HEK293T (cell line): Measurements from ENCODE around the gene KRTAP10-8.

Experiments used
- BHLHE40 ChIP-seq: fragments of 450-650 bp; IDR thresholded peaks from 2 replicates; pipeline ENCODE4 v1.6.1; 2016; ENCODE audit warnings: mild to moderate bottlenecking, moderate library complexity, borderline replicate concordance
- CTBP1 ChIP-seq: fragments of 450-650 bp; IDR thresholded peaks from 2 replicates; pipeline ENCODE4 v1.6.1; 2016; ENCODE audit warnings: borderline replicate concordance
- ELF4 ChIP-seq: fragments of 450-650 bp; IDR thresholded peaks from 2 replicates; pipeline ENCODE4 v1.6.1; 2017; ENCODE audit warnings: antibody characterized with exemption
- FOXA1 ChIP-seq: fragments of 450-650 bp; IDR thresholded peaks from 2 replicates; pipeline ENCODE4 v1.6.1; 2016; ENCODE audit warnings: mild to moderate bottlenecking
- FOXK2 ChIP-seq: fragments of 450-650 bp; IDR thresholded peaks from 2 replicates; pipeline ENCODE4 v1.6.1; 2016; ENCODE audit warnings: mild to moderate bottlenecking
- FOXM1 ChIP-seq: fragments of 450-650 bp; IDR thresholded peaks from 2 replicates; pipeline ENCODE4 v1.6.1; 2017; ENCODE audit warnings: mild to moderate bottlenecking, borderline replicate concordance
- LEF1 ChIP-seq: fragments of 450-650 bp; IDR thresholded peaks from 2 replicates; pipeline ENCODE4 v1.6.1; 2017; ENCODE audit warnings: mild to moderate bottlenecking, borderline replicate concordance
- SP1 ChIP-seq: fragments of 450-650 bp; IDR thresholded peaks from 2 replicates; pipeline ENCODE4 v1.6.1; 2017
- SUZ12 ChIP-seq: fragments of 450-650 bp; IDR thresholded peaks from 2 replicates; pipeline ENCODE4 v1.6.1; 2016; ENCODE audit warnings: mild to moderate bottlenecking
- TARDBP ChIP-seq: fragments of 450-650 bp; IDR thresholded peaks from 2 replicates; pipeline ENCODE4 v1.6.1; 2016
- ZNF384 ChIP-seq: fragments of 450-650 bp; IDR thresholded peaks from 2 replicates; pipeline ENCODE4 v1.6.1; 2016
- TF ChIP-seq, protein P1 (sequence below): fragments of 450-650 bp; IDR thresholded peaks from 2 replicates; pipeline ENCODE4 v1.6.1; 2016

- no peak for TF ChIP-seq BHLHE40
- no peak for TF ChIP-seq SP1
- TF ChIP-seq SUZ12, result no peak
- TF ChIP-seq ELF4, result no peak
- no peak for TF ChIP-seq FOXM1
- TF ChIP-seq FOXA1, result no peak
- TF ChIP-seq CTBP1, result no peak
- TF ChIP-seq TARDBP, result no peak
- TF ChIP-seq FOXK2, result no peak
- no peak for TF ChIP-seq LEF1
- TF ChIP-seq ZNF384, result no peak
- TF ChIP-seq, protein P1, sequence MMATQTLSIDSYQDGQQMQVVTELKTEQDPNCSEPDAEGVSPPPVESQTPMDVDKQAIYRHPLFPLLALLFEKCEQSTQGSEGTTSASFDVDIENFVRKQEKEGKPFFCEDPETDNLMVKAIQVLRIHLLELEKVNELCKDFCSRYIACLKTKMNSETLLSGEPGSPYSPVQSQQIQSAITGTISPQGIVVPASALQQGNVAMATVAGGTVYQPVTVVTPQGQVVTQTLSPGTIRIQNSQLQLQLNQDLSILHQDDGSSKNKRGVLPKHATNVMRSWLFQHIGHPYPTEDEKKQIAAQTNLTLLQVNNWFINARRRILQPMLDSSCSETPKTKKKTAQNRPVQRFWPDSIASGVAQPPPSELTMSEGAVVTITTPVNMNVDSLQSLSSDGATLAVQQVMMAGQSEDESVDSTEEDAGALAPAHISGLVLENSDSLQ, result no peak
Observed at GRCh38 chr21:44658541-44658910, 46.6 kb downstream of the KRTAP10-8 start.
